Stimulated activated effector memory CD8-positive, alpha-beta T cell treated with anti-CD3 and anti-CD28 coated beads, Interleukin-12 subunit alpha, Interleukin-12 subunit beta, amount 100 ng/mL, for 72 hours (primary cell): Measurements from ENCODE around the gene MFSD6.
"Not testable (repeated sequence)": the region's sequence is repeated elsewhere in the genome, so short reads cannot be mapped to it uniquely, and the experiment has no call there.

Source experiments
- ATAC-seq: fragments of 150-1000 bp; cut with Tn5 transposase; 2 replicates; pipeline ENCODE4 v1.10.0; 2021
- DNase-seq, 2 donors: peaks; one replicate each; pipeline ENCODE4 v3.0.0; 2021 to 2022; ENCODE audit warnings: low spot score in 2 of 2
- H3K27ac Mint-ChIP-seq: one replicate; pipeline ENCODE4 v1.8.0; 2022; ENCODE audit warnings: mild to moderate bottlenecking, mixed read lengths
- H3K36me3 Mint-ChIP-seq: one replicate; pipeline ENCODE4 v1.8.0; 2022; ENCODE audit warnings: mild to moderate bottlenecking, mixed read lengths
- H3K4me1 Mint-ChIP-seq: one replicate; pipeline ENCODE4 v1.8.0; 2022; ENCODE audit warnings: mixed read lengths
- H3K4me3 Mint-ChIP-seq: one replicate; pipeline ENCODE4 v1.8.0; 2022; ENCODE audit warnings: mild to moderate bottlenecking, mixed read lengths
- H3K9me3 Mint-ChIP-seq: one replicate; pipeline ENCODE4 v1.8.0; 2022; ENCODE audit warnings: mixed read lengths

MFSD6 gene

DNA sequence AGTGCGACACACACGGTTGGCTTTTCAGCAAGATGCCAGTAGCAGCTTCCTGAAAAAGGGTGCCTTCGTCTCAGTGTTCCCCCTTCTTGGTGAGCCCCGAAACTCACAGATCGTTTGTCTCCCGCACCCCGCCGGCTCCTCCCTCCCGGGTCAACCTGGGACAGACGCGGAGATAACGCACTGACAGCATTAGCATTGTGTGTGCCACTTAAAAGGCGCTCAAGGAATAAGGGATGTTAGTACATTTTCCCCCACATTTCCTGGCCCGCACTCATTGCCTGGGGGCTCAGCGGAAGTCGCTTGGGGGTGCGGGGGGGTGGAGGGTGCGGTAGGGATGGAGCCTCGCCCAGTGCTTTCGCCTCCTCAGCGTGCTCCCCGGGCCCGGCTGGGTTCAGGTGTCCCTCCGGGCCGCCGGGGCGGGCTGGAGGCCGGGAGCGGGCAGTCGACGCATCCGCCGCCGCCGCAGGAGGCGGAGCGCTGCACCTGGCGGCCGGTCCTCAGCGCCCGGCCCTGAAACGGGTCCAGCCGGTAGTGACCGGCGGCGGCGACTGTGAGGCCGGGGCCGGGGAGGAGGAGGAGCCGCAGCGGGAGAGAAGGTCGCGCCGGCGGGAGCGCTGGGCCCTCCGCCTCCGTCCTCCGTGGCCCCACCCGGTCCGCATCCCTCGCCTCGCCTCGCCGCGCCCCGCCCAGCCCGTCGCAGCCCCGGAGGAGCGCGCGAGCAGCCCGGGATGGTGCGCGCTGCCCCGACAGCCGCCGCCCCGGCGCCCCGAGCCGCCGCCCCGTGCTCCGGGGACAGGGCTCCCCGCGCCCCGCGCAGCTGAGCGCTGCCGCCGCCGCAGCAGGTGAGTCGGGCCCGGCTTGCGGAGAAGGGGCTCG lies at the start of gene MFSD6:
MFSD6 (plus strand) TSS at position 694 of the 876 bp plus-strand sequence. CDS start 27,675 bp downstream, outside the sequence.
- ATAC-seq (peak; percentile 77), DNase-seq (peak; percentile 50 to 83)
- Mint-ChIP-seq H3K4me3 (no peak within 1 kb of the TSS), H3K9me3 (no peaks in the 10 kb centered on the region), H3K4me1 (peaks cover 29% of the 10 kb centered on the region), H3K36me3 (peaks cover 4% of the 10 kb centered on the region), H3K27ac (peak within 1 kb of the TSS; percentile 88)

GRCh38 chr2:190358655-190359448 lies 49.3 kb upstream of the MFSD6 start:
- Mint-ChIP-seq H3K36me3 (peaks cover 10% of the 10 kb centered on the region), H3K27ac (peak overlapping the region; percentile 95), H3K4me3 (peak overlapping the region; percentile 92), H3K4me1 (peaks cover 17% of the 10 kb centered on the region)
- ATAC-seq, DNase-seq, H3K9me3 Mint-ChIP-seq: not testable (repeated sequence)

GRCh38 chr2:190360561-190360960 lies 47.6 kb upstream of the MFSD6 start:
- peak overlapping the region; percentile 92 for H3K4me3 Mint-ChIP-seq
- peak overlapping the region; percentile 95 for H3K27ac Mint-ChIP-seq
- peaks cover 17% of the 10 kb centered on the region for H3K4me1 Mint-ChIP-seq
- ATAC-seq (no peak), DNase-seq (no peak)
- peaks cover 10% of the 10 kb centered on the region for H3K36me3 Mint-ChIP-seq
- no peaks in the 10 kb centered on the region for H3K9me3 Mint-ChIP-seq

- H3K36me3 Mint-ChIP-seq = peaks cover 10% of the 10 kb centered on the region
- peaks cover 17% of the 10 kb centered on the region for H3K4me1 Mint-ChIP-seq
- DNase-seq = no peak
- H3K27ac Mint-ChIP-seq = no peak overlapping the region
- H3K9me3 Mint-ChIP-seq = no peaks in the 10 kb centered on the region
- no peak for ATAC-seq
- no peak overlapping the region for H3K4me3 Mint-ChIP-seq
Measured at GRCh38 chr2:190360965-190361364, 47.2 kb upstream of the MFSD6 start.

- peaks cover 10% of the 10 kb centered on the region for H3K36me3 Mint-ChIP-seq
- no peak overlapping the region for H3K27ac Mint-ChIP-seq
- peaks cover 17% of the 10 kb centered on the region for H3K4me1 Mint-ChIP-seq
- DNase-seq (no peak), ATAC-seq (no peak)
- H3K4me3 Mint-ChIP-seq = no peak overlapping the region
- no peaks in the 10 kb centered on the region for H3K9me3 Mint-ChIP-seq
Measured at GRCh38 chr2:190361572-190361971, 46.6 kb upstream of the MFSD6 start.

DNA sequence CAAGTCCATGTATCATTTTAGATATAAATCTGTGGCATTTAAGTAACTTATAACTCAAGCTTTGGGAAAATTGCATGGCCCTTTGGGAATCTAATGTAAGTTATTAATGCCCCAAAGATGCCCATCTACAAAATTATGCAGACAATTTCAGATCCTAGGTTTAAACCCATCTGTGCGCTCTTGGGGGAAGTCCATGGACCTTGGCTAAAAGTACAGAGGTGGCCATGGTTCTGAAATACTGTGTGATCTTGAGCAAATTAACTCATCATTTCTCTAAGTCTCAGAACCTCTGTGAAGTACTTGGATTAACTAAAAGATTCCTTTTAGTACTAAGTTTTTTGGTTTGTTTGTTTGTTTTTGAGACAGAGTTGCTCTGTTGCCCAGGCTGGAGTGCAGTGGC lies 45.3 kb upstream of the MFSD6 start:
- DNase-seq (no peak), ATAC-seq (no peak)
- Mint-ChIP-seq H3K4me1 (peaks cover 17% of the 10 kb centered on the region), H3K4me3 (no peak overlapping the region), H3K9me3 (no peaks in the 10 kb centered on the region), H3K27ac (no peak overlapping the region), H3K36me3 (peaks cover 18% of the 10 kb centered on the region)

DNA sequence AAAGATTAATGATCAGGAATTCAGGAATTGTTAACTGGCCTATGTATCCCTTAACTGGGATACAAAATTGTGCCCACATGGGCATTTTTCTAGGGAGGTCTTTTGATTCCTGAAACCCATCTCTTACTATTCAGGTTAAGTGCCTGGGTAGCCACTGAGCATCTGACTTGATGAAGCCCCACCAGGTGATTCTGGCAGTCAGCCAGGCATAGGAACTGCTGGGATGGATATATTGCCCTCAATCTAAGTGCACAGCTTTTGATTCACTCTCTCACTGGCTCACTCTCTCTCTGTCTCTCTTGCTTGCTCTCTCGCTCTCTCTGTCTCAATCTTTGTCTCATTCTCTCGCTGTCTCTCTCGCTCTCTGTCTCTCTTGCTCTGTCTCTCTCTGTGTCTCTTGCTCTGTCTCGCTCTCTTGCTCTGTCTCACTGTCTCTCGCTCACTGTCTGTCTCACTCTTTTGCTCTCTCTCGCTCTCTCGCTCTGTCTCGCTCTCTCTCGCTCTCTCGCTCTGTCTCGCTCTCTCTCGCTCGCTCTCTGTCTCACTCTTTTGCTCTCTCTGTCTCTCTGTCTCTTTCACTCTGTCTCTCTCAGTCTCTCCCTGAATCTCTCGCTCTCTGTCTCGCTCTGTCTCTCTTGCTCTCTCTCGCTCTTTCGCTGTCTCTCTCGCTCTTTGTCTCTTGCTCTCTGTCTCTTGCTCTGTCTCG lies 42.5 kb upstream of the MFSD6 start:
- H3K36me3 Mint-ChIP-seq = peaks cover 36% of the 10 kb centered on the region
- no peak overlapping the region for H3K4me3 Mint-ChIP-seq
- H3K9me3 Mint-ChIP-seq = no peaks in the 10 kb centered on the region
- H3K27ac Mint-ChIP-seq = no peak overlapping the region
- ATAC-seq = no peak
- no peak for DNase-seq
- no peaks in the 10 kb centered on the region for H3K4me1 Mint-ChIP-seq

DNA sequence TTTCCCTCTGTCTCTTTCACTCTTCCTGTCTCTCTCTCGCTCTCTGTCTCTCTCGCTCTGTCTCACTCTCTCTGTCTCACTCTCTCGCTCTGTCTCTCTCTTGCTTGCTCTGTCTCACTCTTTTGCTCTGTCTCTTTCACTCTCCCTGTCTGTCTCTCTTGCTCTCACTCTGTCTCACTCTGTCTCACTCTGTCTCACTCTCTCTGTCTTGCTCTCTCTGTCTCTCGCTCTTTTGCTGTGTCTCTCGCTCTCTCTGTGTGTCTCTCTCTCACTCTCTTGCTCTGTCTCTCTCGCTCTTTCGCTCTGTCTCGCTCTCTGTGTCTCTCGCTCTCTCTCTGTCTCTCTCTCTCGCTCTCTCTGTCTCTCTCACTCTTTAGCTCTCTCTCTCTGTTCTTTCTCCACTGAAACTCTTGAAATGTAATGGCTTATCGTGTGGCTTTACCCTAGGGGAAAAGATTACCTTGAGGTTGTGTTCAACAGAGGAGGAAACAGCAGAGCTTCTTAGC lies 41.9 kb upstream of the MFSD6 start:
- H3K4me3 Mint-ChIP-seq = no peak overlapping the region
- H3K9me3 Mint-ChIP-seq = no peaks in the 10 kb centered on the region
- no peak overlapping the region for H3K27ac Mint-ChIP-seq
- ATAC-seq = no peak
- no peak for DNase-seq
- H3K4me1 Mint-ChIP-seq = no peaks in the 10 kb centered on the region
- H3K36me3 Mint-ChIP-seq = peaks cover 36% of the 10 kb centered on the region

- ATAC-seq = no peak
- no peak for DNase-seq
- no peaks in the 10 kb centered on the region for H3K9me3 Mint-ChIP-seq
- H3K4me1 Mint-ChIP-seq = peaks cover under 1% of the 10 kb centered on the region
- H3K4me3 Mint-ChIP-seq = no peak overlapping the region
- H3K36me3 Mint-ChIP-seq = peaks cover 36% of the 10 kb centered on the region
- no peak overlapping the region for H3K27ac Mint-ChIP-seq
Measured at GRCh38 chr2:190367091-190367490, 41.1 kb upstream of the MFSD6 start.

DNA sequence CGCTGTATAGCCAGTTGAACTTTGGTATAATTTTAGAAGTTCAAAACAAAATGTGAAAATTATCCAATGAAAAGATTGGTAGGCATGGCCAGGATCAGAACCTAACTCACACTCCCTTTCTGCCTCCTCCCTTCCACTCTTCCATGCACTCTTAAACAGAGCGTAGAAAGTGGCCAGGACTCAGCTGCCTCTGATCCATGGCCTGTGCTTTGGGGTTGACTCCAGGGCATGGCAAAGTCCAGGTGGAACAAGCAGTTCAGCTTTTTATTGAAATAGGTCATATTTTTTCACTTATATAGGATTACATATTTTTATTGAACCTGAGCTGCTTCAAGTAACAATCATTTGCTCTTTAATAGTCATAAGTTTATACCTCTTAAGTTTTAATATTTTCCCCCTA lies 38.5 kb upstream of the MFSD6 start:
- DNase-seq = no peak
- H3K9me3 Mint-ChIP-seq = no peaks in the 10 kb centered on the region
- no peak overlapping the region for H3K4me3 Mint-ChIP-seq
- peaks cover 31% of the 10 kb centered on the region for H3K36me3 Mint-ChIP-seq
- no peak for ATAC-seq
- peak overlapping the region; percentile 20 for H3K27ac Mint-ChIP-seq
- H3K4me1 Mint-ChIP-seq = peaks cover 4% of the 10 kb centered on the region

DNA sequence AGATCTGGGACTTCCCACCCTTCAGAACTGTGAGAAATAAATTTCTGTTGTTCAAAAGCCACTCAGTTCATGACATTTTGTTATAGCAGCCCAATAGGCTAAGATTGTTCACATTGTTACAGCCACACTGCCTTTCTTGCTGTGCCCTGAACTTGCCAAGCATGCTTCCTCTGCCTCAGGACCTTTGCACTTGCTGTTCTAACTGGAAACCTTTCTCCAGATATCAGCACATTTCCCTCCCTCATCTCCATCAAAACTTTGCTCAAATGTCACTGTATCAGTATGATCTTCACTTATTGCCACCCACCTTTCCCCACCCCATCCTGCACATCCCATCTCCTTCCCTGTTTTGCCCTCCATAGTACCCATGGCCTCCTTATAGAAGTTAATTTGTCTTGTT lies 32.1 kb upstream of the MFSD6 start:
- Mint-ChIP-seq H3K27ac (no peak overlapping the region), H3K9me3 (no peaks in the 10 kb centered on the region), H3K36me3 (no peaks in the 10 kb centered on the region), H3K4me1 (peaks cover 4% of the 10 kb centered on the region), H3K4me3 (no peak overlapping the region)
- ATAC-seq = no peak
- no peak for DNase-seq

- no peaks in the 10 kb centered on the region for H3K9me3 Mint-ChIP-seq
- no peak for ATAC-seq
- no peak for DNase-seq
- no peak overlapping the region for H3K27ac Mint-ChIP-seq
- H3K4me3 Mint-ChIP-seq = no peak overlapping the region
- no peaks in the 10 kb centered on the region for H3K36me3 Mint-ChIP-seq
- H3K4me1 Mint-ChIP-seq = peaks cover 4% of the 10 kb centered on the region
Measured at GRCh38 chr2:190376591-190377245, 31.4 kb upstream of the MFSD6 start.

DNA sequence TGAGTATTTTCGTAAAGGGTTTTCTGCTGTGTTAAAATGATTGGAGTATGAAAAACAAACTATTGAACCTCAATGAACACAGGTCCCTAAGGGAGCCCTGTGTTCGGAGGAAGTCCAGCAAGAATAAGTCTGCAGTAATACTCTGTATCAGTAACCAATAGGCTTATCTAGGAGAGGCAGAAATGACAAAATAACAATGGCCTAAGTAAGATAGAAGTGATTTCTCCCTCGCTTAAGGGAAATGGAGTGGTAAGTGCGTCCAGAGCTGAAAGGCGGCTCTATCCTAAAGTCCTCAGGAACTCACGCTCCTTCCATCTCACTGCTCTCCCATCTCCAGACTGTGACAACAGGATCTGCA lies 29.3 kb upstream of the MFSD6 start:
- H3K4me1 Mint-ChIP-seq = peaks cover 5% of the 10 kb centered on the region
- H3K27ac Mint-ChIP-seq = no peak overlapping the region
- no peak overlapping the region for H3K4me3 Mint-ChIP-seq
- no peak for DNase-seq
- ATAC-seq = no peak
- H3K9me3 Mint-ChIP-seq = no peaks in the 10 kb centered on the region
- no peaks in the 10 kb centered on the region for H3K36me3 Mint-ChIP-seq

- no peaks in the 10 kb centered on the region for H3K9me3 Mint-ChIP-seq
- no peak overlapping the region for H3K27ac Mint-ChIP-seq
- H3K36me3 Mint-ChIP-seq = no peaks in the 10 kb centered on the region
- no peak for ATAC-seq
- DNase-seq = no peak
- H3K4me1 Mint-ChIP-seq = peaks cover 5% of the 10 kb centered on the region
- no peak overlapping the region for H3K4me3 Mint-ChIP-seq
Measured at GRCh38 chr2:190379249-190379964, 28.7 kb upstream of the MFSD6 start.
